HG03139 (cell line): Measurements from ENCODE around the gene CCR9.
"Not testable (repeated sequence)": the region's sequence is repeated elsewhere in the genome, so short reads cannot be mapped to it uniquely, and the experiment has no call there.

Source experiments
- ATAC-seq: cut with Tn5 transposase; IDR thresholded peaks from one replicate; pipeline ENCODE4 v1.9.1; 2021; ENCODE audit not compliant: unreplicated experiment

Gene CCR9

GRCh38 chr3:45885979-45886705 lies at the start of gene CCR9:
CCR9 (plus strand) TSS chr3:45886543; CDS start chr3:45894934, 8,391 bp downstream.
- ATAC-seq, result no peak

- no peak for ATAC-seq
Observed at GRCh38 chr3:45838466-45838865, 47.9 kb upstream of the CCR9 start.

- ATAC-seq, result peak; percentile 13
Observed at GRCh38 chr3:45841420-45841756, 45.0 kb upstream of the CCR9 start.

GRCh38 chr3:45841757-45842491 lies 44.4 kb upstream of the CCR9 start, which contains the start of gene LZTFL1:
LZTFL1 (minus strand) TSS chr3:45842119; CDS start chr3:45841991, 128 bp downstream.
- ATAC-seq, result peak; percentile 85

- ATAC-seq, result no peak
Observed at GRCh38 chr3:45842851-45843625, 43.3 kb upstream of the CCR9 start.

GRCh38 chr3:45844616-45845015 lies 41.7 kb upstream of the CCR9 start:
- no peak for ATAC-seq

- ATAC-seq, result no peak
Observed at GRCh38 chr3:45848392-45848791, 38.0 kb upstream of the CCR9 start.

GRCh38 chr3:45852828-45853227 lies 33.5 kb upstream of the CCR9 start:
- no peak for ATAC-seq

GRCh38 chr3:45856323-45856722 lies 30.0 kb upstream of the CCR9 start:
- not testable (repeated sequence) for ATAC-seq

GRCh38 chr3:45857024-45857423 lies 29.3 kb upstream of the CCR9 start:
- ATAC-seq, result not testable (repeated sequence)

GRCh38 chr3:45858809-45859543 lies 27.4 kb upstream of the CCR9 start:
- ATAC-seq, result no peak

GRCh38 chr3:45860481-45860880 lies 25.9 kb upstream of the CCR9 start:
- no peak for ATAC-seq

GRCh38 chr3:45861043-45861719 lies 25.2 kb upstream of the CCR9 start:
- no peak for ATAC-seq

GRCh38 chr3:45864760-45865519 lies 21.4 kb upstream of the CCR9 start:
- ATAC-seq, result peak; percentile 65

- ATAC-seq, result no peak
Observed at GRCh38 chr3:45865563-45865962, 20.8 kb upstream of the CCR9 start.

- ATAC-seq, result no peak
Observed at GRCh38 chr3:45868213-45868612, 18.1 kb upstream of the CCR9 start.

GRCh38 chr3:45868650-45869049 lies 17.7 kb upstream of the CCR9 start:
- no peak for ATAC-seq

GRCh38 chr3:45869638-45870037 lies 16.7 kb upstream of the CCR9 start:
- no peak for ATAC-seq

GRCh38 chr3:45870099-45870498 lies 16.2 kb upstream of the CCR9 start:
- no peak for ATAC-seq

GRCh38 chr3:45871780-45872179 lies 14.6 kb upstream of the CCR9 start:
- no peak for ATAC-seq
